Measurements from ENCODE around the gene HOXD11.

GRCh38 chr2:176101216-176101830 is 5.8 kb upstream of the HOXD11 start:
- TF ChIP-seq CTCF (IDR thresholded peaks at IDR 0.05) (no peak), POLR2A (IDR thresholded peaks at IDR 0.05) (no peak), EP300 (IDR thresholded peaks at IDR 0.05) (no peak), POLR2AphosphoS5 (IDR thresholded peaks at IDR 0.05) (no peak)

Data from upper lobe of left lung (tissue), 4 donors.